DND-41 (cell line): ENCODE results near the gene RNF181.

ENCODE experiments used
- ATAC-seq: fragments of 200-7000 bp; cut with Tn5 transposase; 3 replicates; pipeline ENCODE4 v1.9.1; 2021; ENCODE audit warnings: low read depth; ENCODE audit not compliant: insufficient read depth
- DNase-seq: peaks from one replicate; pipeline ENCODE4 v3.0.0-alpha.2; 2020
- H2AFZ ChIP-seq: 2 replicates; pipeline ENCODE4 v1.6.0; 2012; ENCODE audit warnings: low read depth, low read length
- H3K27ac ChIP-seq: 2 replicates; pipeline ENCODE4 v1.5.1; 2012; ENCODE audit warnings: low read length, inconsistent platforms
- H3K27me3 ChIP-seq: fragments of 200-600 bp; sonication (generic); 2 replicates; pipeline ENCODE4 v1.6.0; 2012; ENCODE audit warnings: low read length, mild to moderate bottlenecking, inconsistent platforms; ENCODE audit not compliant: insufficient read depth, poor library complexity
- H3K36me3 ChIP-seq: 2 replicates; pipeline ENCODE4 v1.5.1; 2012; ENCODE audit warnings: low read length, inconsistent platforms; ENCODE audit not compliant: insufficient read depth
- H3K4me1 ChIP-seq: 2 replicates; pipeline ENCODE4 v1.5.1; 2012; ENCODE audit warnings: mild to moderate bottlenecking, low read length; ENCODE audit not compliant: insufficient read depth
- H3K4me2 ChIP-seq: 2 replicates; pipeline ENCODE4 v1.6.0; 2012; ENCODE audit warnings: mild to moderate bottlenecking, moderate library complexity, low read length, inconsistent platforms; ENCODE audit not compliant: insufficient read depth
- H3K4me3 ChIP-seq, 2 experiments: fragments of 200-600 bp in 1 of 2; shearing (Covaris generic) in 1 of 2; 2 replicates each; pipeline ENCODE4 v1.5.1; 2012 to 2016; ENCODE audit warnings: inconsistent platforms in 2 of 2, low read length in 2 of 2, mild to moderate bottlenecking in 2 of 2, low read depth in 1 of 2, moderate library complexity in 1 of 2
- H3K79me2 ChIP-seq: 2 replicates; pipeline ENCODE4 v1.6.0; 2012; ENCODE audit warnings: low read length, inconsistent platforms; ENCODE audit not compliant: insufficient read depth
- H3K9ac ChIP-seq: 2 replicates; pipeline ENCODE4 v1.6.0; 2012; ENCODE audit warnings: low read depth, mild to moderate bottlenecking, inconsistent platforms, low read length, moderate library complexity
- H3K9me3 ChIP-seq: 2 replicates; pipeline ENCODE4 v1.5.1; 2012; ENCODE audit warnings: low read length, moderate library complexity, mild to moderate bottlenecking, inconsistent platforms; ENCODE audit not compliant: insufficient read depth, severe bottlenecking
- H4K20me1 ChIP-seq: 2 replicates; pipeline ENCODE4 v1.6.0; 2012; ENCODE audit warnings: low read length; ENCODE audit not compliant: insufficient read depth
- CTCF ChIP-seq: IDR thresholded peaks from 2 replicates; pipeline ENCODE4 v1.5.1; 2012; ENCODE audit warnings: borderline replicate concordance, low read length, moderate library complexity, mild to moderate bottlenecking; ENCODE audit not compliant: poor library complexity, severe bottlenecking; ENCODE audit errors: extremely low read depth
- EZH2 ChIP-seq: IDR thresholded peaks from 3 replicates; pipeline ENCODE4 v1.6.1; 2012; ENCODE audit warnings: borderline replicate concordance, low read depth, mild to moderate bottlenecking, moderate library complexity, low read length, inconsistent platforms; ENCODE audit not compliant: severe bottlenecking

RNF181 gene

GRCh38 chr2:85600235-85600575, 4.7 kb downstream of the RNF181 start:
- Histone ChIP-seq H3K4me2 (no peak overlapping the region), H4K20me1 (peaks cover 23% of the 10 kb centered on the region), H3K27ac (no peak overlapping the region), H3K9ac (no peak overlapping the region), H3K27me3 (peaks cover 10% of the 10 kb centered on the region), H3K79me2 (peaks cover 23% of the 10 kb centered on the region), H3K4me3 (no peak overlapping the region), H3K36me3 (peaks cover 21% of the 10 kb centered on the region), H3K9me3 (no peaks in the 10 kb centered on the region), H2AFZ (no peak overlapping the region), H3K4me1 (peaks cover 34% of the 10 kb centered on the region)
- TF ChIP-seq EZH2 (no peak), CTCF (no peak)
- ATAC-seq (no peak), DNase-seq (no peak)

- Histone ChIP-seq H3K27me3 (peaks cover 10% of the 10 kb centered on the region), H3K9ac (no peak overlapping the region), H2AFZ (no peak overlapping the region), H4K20me1 (peaks cover 30% of the 10 kb centered on the region), H3K4me3 (no peak overlapping the region), H3K4me2 (peak overlapping the region; percentile 68), H3K4me1 (peaks cover 31% of the 10 kb centered on the region), H3K27ac (no peak overlapping the region), H3K9me3 (no peaks in the 10 kb centered on the region), H3K79me2 (peaks cover 15% of the 10 kb centered on the region), H3K36me3 (peaks cover 21% of the 10 kb centered on the region)
- ATAC-seq (no peak), DNase-seq (no peak)
- TF ChIP-seq CTCF (no peak), EZH2 (no peak)
These were observed 5.6 kb downstream of the RNF181 start for GRCh38 chr2:85600951-85601770.

GRCh38 chr2:85601771-85602475, 6.4 kb downstream of the RNF181 start:
- Histone ChIP-seq H3K9ac (peak overlapping the region; percentile 51; the same call in 1 of the 2 replicates), H3K9me3 (no peaks in the 10 kb centered on the region), H3K27me3 (peaks cover 10% of the 10 kb centered on the region), H4K20me1 (peaks cover 27% of the 10 kb centered on the region), H3K79me2 (peaks cover 8% of the 10 kb centered on the region), H3K4me2 (peak overlapping the region; percentile 68), H3K4me1 (peaks cover 24% of the 10 kb centered on the region), H3K27ac (no peak overlapping the region), H3K36me3 (peaks cover 16% of the 10 kb centered on the region), H3K4me3 (peak overlapping the region in 1 of 2 experiments; percentile 57; a peak in 3 of 4 replicates), H2AFZ (peak overlapping the region; percentile 68; the same call in 1 of the 2 replicates)
- ATAC-seq, result no peak
- TF ChIP-seq EZH2 (no peak), CTCF (no peak)
- DNase-seq, result no peak
